Astrocyte (in vitro differentiated cells and primary cell): ENCODE measurements around the gene KHK. TPM values are rescaled to one million over a fixed set of nuclear protein-coding genes. Genes with fewer than 3 reads are reported as not detected.

Experiments
- DNase-seq: peaks from one replicate; pipeline ENCODE4 v3.0.0-alpha.2; 2010; ENCODE audit warnings: low read depth
- FAIRE-seq: peaks from 2 replicates; lab custom pipeline; 2011; peaks lifted over from hg19 to GRCh38; lab: Jason Lieb, UNC
- H2AFZ ChIP-seq: 2 replicates; pipeline ENCODE4 v1.6.0; 2012; ENCODE audit warnings: low read depth, low read length, inconsistent platforms
- H3K27ac ChIP-seq: 2 replicates; pipeline ENCODE4 v1.5.1; 2011; ENCODE audit warnings: low read depth, low read length, inconsistent platforms
- H3K27me3 ChIP-seq: 2 replicates; pipeline ENCODE4 v1.6.0; 2011; ENCODE audit warnings: low read length, inconsistent platforms; ENCODE audit not compliant: insufficient read depth
- H3K36me3 ChIP-seq: 2 replicates; pipeline ENCODE4 v1.5.1; 2011; ENCODE audit warnings: low read length, inconsistent platforms; ENCODE audit not compliant: insufficient read depth
- H3K4me1 ChIP-seq: 2 replicates; pipeline ENCODE4 v1.5.1; 2011; ENCODE audit warnings: low read length, inconsistent platforms; ENCODE audit not compliant: insufficient read depth
- H3K4me2 ChIP-seq: 2 replicates; pipeline ENCODE4 v1.6.0; 2012; ENCODE audit warnings: low read length, inconsistent platforms
- H3K4me3 ChIP-seq: 2 replicates; pipeline ENCODE4 v1.5.1; 2011; ENCODE audit warnings: low read depth, mild to moderate bottlenecking, low read length, inconsistent platforms; ENCODE audit not compliant: insufficient read depth
- H3K79me2 ChIP-seq: 2 replicates; pipeline ENCODE4 v1.6.0; 2012; ENCODE audit warnings: mild to moderate bottlenecking, low read length, inconsistent platforms; ENCODE audit not compliant: insufficient read depth
- H3K9ac ChIP-seq: 2 replicates; pipeline ENCODE4 v1.6.0; 2012; ENCODE audit warnings: mild to moderate bottlenecking, low read length, inconsistent platforms
- H3K9me3 ChIP-seq: 2 replicates; pipeline ENCODE4 v1.5.1; 2012; ENCODE audit warnings: low read depth, mild to moderate bottlenecking, low read length, inconsistent platforms; ENCODE audit not compliant: insufficient read depth
- H4K20me1 ChIP-seq: 2 replicates; pipeline ENCODE4 v1.6.0; 2012; ENCODE audit warnings: low read length, inconsistent platforms; ENCODE audit not compliant: insufficient read depth
- H3K27ac Mint-ChIP-seq: one replicate; pipeline ENCODE4 v1.8.0; 2021; ENCODE audit warnings: mild to moderate bottlenecking, mixed read lengths; ENCODE audit not compliant: unreplicated experiment
- H3K27me3 Mint-ChIP-seq: one replicate; pipeline ENCODE4 v1.8.0; 2021; ENCODE audit warnings: low read depth, mixed read lengths; ENCODE audit not compliant: unreplicated experiment
- H3K36me3 Mint-ChIP-seq: one replicate; pipeline ENCODE4 v1.8.0; 2021; ENCODE audit warnings: low read depth, mixed read lengths; ENCODE audit not compliant: unreplicated experiment
- H3K4me1 Mint-ChIP-seq: one replicate; pipeline ENCODE4 v1.8.0; 2021; ENCODE audit warnings: low read depth, mixed read lengths; ENCODE audit not compliant: unreplicated experiment
- H3K4me3 Mint-ChIP-seq: one replicate; pipeline ENCODE4 v1.8.0; 2021; ENCODE audit warnings: mild to moderate bottlenecking, moderate library complexity, mixed read lengths; ENCODE audit not compliant: unreplicated experiment
- H3K9me3 Mint-ChIP-seq: one replicate; pipeline ENCODE4 v1.8.0; 2021; ENCODE audit warnings: mild to moderate bottlenecking, mixed read lengths; ENCODE audit not compliant: unreplicated experiment
- EZH2 ChIP-seq: IDR thresholded peaks from 2 replicates; pipeline ENCODE4 v1.6.1; 2012; ENCODE audit warnings: mild to moderate bottlenecking, low read length, inconsistent platforms; ENCODE audit not compliant: insufficient read depth
- total RNA-seq: library from RNA; stranded (reverse); gene quantifications from 2 replicates; pipeline ENCODE4 v1.2.1, GENCODE V29; 2021
- TF ChIP-seq, protein P1 (sequence below): IDR thresholded peaks from 2 replicates; pipeline ENCODE4 v1.5.1; 2011; ENCODE audit warnings: low read depth, mild to moderate bottlenecking, inconsistent platforms, low read length, moderate library complexity; ENCODE audit not compliant: insufficient read depth

KHK gene
- total RNA-seq, 1 donor from 2014 or later, result 0.95 TPM

DNA sequence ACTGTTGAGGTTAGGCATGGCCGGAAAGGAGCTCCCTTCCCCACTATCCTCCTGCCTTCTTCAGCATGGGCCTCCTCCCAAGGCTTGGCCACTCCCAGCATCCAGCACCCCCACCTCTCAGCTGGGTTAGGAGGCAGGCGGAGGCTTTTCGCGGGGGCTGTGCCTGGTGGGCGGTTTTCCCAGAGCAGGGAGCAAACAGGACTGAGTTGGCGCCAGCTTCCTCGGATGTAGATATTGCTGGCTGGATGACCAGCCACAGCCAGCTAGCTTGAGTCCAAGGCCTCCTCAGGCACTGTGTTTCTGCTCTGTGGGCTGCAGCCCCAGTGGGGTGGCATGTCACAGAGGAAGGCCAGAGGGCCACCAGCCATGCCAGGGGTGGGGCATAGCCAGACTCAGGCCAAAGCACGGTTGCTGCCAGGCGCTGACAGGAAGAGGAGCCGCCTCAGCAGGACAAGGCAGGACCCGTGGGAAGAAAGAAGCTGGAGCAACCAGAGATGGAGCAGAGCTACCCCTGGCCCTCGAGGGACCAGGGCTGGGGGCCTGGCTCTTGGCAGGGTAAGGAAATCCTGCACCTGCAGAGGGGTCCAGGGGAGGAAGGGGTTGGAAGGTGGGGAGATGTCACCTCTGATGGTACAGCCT lies 62.3 kb downstream of the KHK start, which contains the start of gene TCF23:
TCF23 (plus strand) TSS at position 204 of the 639 bp plus-strand sequence; CDS start at position 334, 130 bp downstream.
- no peaks in the 10 kb centered on the region for H3K36me3 ChIP-seq
- peaks cover 10% of the 10 kb centered on the region for H3K27me3 ChIP-seq
- no peak within 1 kb of the TSS for H3K4me2 ChIP-seq
- H3K79me2 ChIP-seq, result no peaks in the 10 kb centered on the region
- H3K4me3 ChIP-seq, result no peak within 1 kb of the TSS
- H3K27me3 Mint-ChIP-seq, result peaks cover 21% of the 10 kb centered on the region
- DNase-seq, result no peak
- no peaks in the 10 kb centered on the region for H3K36me3 Mint-ChIP-seq
- H3K4me1 ChIP-seq, result no peaks in the 10 kb centered on the region
- H3K9me3 ChIP-seq, result no peaks in the 10 kb centered on the region
- H3K4me1 Mint-ChIP-seq, result no peaks in the 10 kb centered on the region
- H2AFZ ChIP-seq, result no peak within 1 kb of the TSS
- no peaks in the 10 kb centered on the region for H4K20me1 ChIP-seq
- no peak within 1 kb of the TSS for H3K9ac ChIP-seq
- TF ChIP-seq, protein P1, sequence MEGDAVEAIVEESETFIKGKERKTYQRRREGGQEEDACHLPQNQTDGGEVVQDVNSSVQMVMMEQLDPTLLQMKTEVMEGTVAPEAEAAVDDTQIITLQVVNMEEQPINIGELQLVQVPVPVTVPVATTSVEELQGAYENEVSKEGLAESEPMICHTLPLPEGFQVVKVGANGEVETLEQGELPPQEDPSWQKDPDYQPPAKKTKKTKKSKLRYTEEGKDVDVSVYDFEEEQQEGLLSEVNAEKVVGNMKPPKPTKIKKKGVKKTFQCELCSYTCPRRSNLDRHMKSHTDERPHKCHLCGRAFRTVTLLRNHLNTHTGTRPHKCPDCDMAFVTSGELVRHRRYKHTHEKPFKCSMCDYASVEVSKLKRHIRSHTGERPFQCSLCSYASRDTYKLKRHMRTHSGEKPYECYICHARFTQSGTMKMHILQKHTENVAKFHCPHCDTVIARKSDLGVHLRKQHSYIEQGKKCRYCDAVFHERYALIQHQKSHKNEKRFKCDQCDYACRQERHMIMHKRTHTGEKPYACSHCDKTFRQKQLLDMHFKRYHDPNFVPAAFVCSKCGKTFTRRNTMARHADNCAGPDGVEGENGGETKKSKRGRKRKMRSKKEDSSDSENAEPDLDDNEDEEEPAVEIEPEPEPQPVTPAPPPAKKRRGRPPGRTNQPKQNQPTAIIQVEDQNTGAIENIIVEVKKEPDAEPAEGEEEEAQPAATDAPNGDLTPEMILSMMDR, result no peak
- no peak for TF ChIP-seq EZH2
- H3K9me3 Mint-ChIP-seq, result no peaks in the 10 kb centered on the region
- H3K27ac Mint-ChIP-seq, result no peak within 1 kb of the TSS
- H3K4me3 Mint-ChIP-seq, result no peak within 1 kb of the TSS
- H3K27ac ChIP-seq, result no peak within 1 kb of the TSS
- no peak for FAIRE-seq

DNA sequence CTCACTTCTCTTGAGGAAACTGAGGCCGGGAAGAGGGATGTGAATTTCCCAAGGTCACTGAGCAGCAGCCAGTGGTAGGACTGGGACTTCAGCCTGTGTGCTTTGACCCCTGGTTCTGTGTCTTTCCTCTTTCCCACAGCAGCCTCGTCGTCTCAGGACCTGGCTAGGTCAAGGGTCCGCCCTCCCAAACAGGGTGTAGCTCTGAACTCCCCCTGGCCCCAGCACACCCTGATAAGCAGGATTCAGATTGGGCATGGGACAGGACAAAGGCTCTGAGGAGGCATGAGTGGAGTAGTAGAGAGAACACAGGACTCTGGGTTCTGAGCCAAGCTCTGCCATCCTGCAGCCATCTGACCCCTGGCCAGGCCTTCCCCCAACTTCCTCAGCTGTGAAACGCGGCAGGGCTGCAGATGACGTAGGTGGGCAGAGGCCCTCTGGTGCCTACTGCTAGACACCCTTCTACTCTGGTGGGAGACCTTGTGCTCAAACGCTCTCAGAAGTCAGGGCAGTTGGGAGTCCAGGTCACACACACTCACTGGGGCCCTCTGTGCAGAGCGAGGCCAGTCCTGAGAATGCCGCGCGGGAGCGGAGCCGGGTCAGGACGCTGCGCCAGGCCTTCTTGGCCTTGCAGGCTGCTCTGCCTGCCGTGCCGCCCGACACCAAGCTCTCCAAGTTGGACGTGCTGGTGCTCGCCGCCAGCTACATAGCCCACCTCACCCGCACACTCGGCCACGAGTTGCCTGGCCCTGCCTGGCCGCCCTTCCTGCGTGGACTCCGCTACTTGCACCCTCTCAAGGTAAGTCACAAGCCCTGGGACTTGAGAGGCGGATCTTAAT lies 63.2 kb downstream of the KHK start:
- H3K9me3 ChIP-seq, result no peaks in the 10 kb centered on the region
- H3K27me3 Mint-ChIP-seq, result peaks cover 21% of the 10 kb centered on the region
- no peak overlapping the region for H3K4me2 ChIP-seq
- no peaks in the 10 kb centered on the region for H3K36me3 ChIP-seq
- H3K9me3 Mint-ChIP-seq, result peaks cover 2% of the 10 kb centered on the region
- no peaks in the 10 kb centered on the region for H3K79me2 ChIP-seq
- no peak for DNase-seq
- no peak overlapping the region for H3K27ac ChIP-seq
- no peaks in the 10 kb centered on the region for H4K20me1 ChIP-seq
- peaks cover 10% of the 10 kb centered on the region for H3K27me3 ChIP-seq
- H3K4me1 ChIP-seq, result no peaks in the 10 kb centered on the region
- no peak overlapping the region for H2AFZ ChIP-seq
- H3K36me3 Mint-ChIP-seq, result no peaks in the 10 kb centered on the region
- no peak for FAIRE-seq
- no peak overlapping the region for H3K27ac Mint-ChIP-seq
- TF ChIP-seq, protein P1, result no peak
- no peak for TF ChIP-seq EZH2
- H3K4me1 Mint-ChIP-seq, result no peaks in the 10 kb centered on the region
- no peak overlapping the region for H3K4me3 Mint-ChIP-seq
- no peak overlapping the region for H3K4me3 ChIP-seq
- no peak overlapping the region for H3K9ac ChIP-seq

Other genes with a start within 250 kb of the KHK start
- 1.2 and 2.9 TPM in 2 replicates for gene DPYSL5, start 238.6 kb upstream of the KHK start, total RNA-seq
- gene MAPRE3, start 116.1 kb upstream of the KHK start, total RNA-seq, result 27.0 and 29.0 TPM in 2 replicates
- gene TMEM214, start 53.8 kb upstream of the KHK start, total RNA-seq, result 93.5 and 108 TPM in 2 replicates
- gene AGBL5, start 35.1 kb upstream of the KHK start, total RNA-seq, result 19.9 and 20.7 TPM in 2 replicates
- 395 and 419 TPM in 2 replicates for gene OST4, start 15.1 kb upstream of the KHK start, total RNA-seq
- 0.95 and 1.2 TPM in 2 replicates for gene EMILIN1, start 8.2 kb upstream of the KHK start, total RNA-seq
- gene CGREF1, start 32.4 kb downstream of the KHK start, total RNA-seq, result 1.8 and 3.0 TPM in 2 replicates
- gene ABHD1, start 37.0 kb downstream of the KHK start, total RNA-seq, result not detected in 2 replicates
- 48.9 and 49.2 TPM in 2 replicates for gene PREB, start 47.9 kb downstream of the KHK start, total RNA-seq
- gene PRR30, start 52.6 kb downstream of the KHK start, total RNA-seq, result not detected in 2 replicates
- not detected in 2 replicates for gene TCF23, start 62.2 kb downstream of the KHK start, total RNA-seq
- 62.9 and 66.9 TPM in 2 replicates for gene ATRAID, start 125.3 kb downstream of the KHK start, total RNA-seq
- 43.9 and 54.0 TPM in 2 replicates for gene SLC5A6, start 125.5 kb downstream of the KHK start, total RNA-seq
- gene CAD, start 130.6 kb downstream of the KHK start, total RNA-seq, result 50.7 and 51.2 TPM in 2 replicates
- gene SLC30A3, start 176.3 kb downstream of the KHK start, total RNA-seq, result 0.16 and 0.34 TPM in 2 replicates
- not detected in 2 replicates for gene DNAJC5G, start 188.7 kb downstream of the KHK start, total RNA-seq
- not detected in 2 replicates for gene TRIM54, start 195.7 kb downstream of the KHK start, total RNA-seq
- 1.1 and 1.5 TPM in 2 replicates for gene UCN, start 221.7 kb downstream of the KHK start, total RNA-seq
- 54.0 and 55.7 TPM in 2 replicates for gene MPV17, start 236.3 kb downstream of the KHK start, total RNA-seq